ENCODE data around the gene ANO1.

GRCh38 chr11:70129051-70129592 lies 51.0 kb downstream of the ANO1 start:
- TF ChIP-seq CTCF (IDR thresholded peaks at IDR 0.05) (no peak), POLR2AphosphoS5 (IDR thresholded peaks at IDR 0.05) (no peak)
